HFFc6 (cell line): ENCODE measurements around the gene ABCB4. TPM values are rescaled to one million over a fixed set of nuclear protein-coding genes. Genes with fewer than 3 reads are reported as not detected.

Source experiments
- DNase-seq: peaks from one replicate; pipeline ENCODE4 v3.0.0-alpha.2; 2018
- H3K27ac Mint-ChIP-seq: 2 replicates; pipeline ENCODE4 v1.8.0; 2020; ENCODE audit warnings: mild to moderate bottlenecking, mixed read lengths
- H3K27me3 Mint-ChIP-seq: 2 replicates; pipeline ENCODE4 v1.8.0; 2021; ENCODE audit warnings: mild to moderate bottlenecking, moderate library complexity, mixed read lengths; ENCODE audit not compliant: insufficient read depth
- H3K36me3 Mint-ChIP-seq: 2 replicates; pipeline ENCODE4 v1.8.0; 2021; ENCODE audit warnings: low read depth, mixed read lengths
- H3K4me1 Mint-ChIP-seq: 2 replicates; pipeline ENCODE4 v1.8.0; 2020; ENCODE audit warnings: low read depth, mixed read lengths
- H3K4me3 Mint-ChIP-seq: 2 replicates; pipeline ENCODE4 v1.8.0; 2020; ENCODE audit warnings: mild to moderate bottlenecking, moderate library complexity, mixed read lengths
- H3K9me3 Mint-ChIP-seq: 2 replicates; pipeline ENCODE4 v1.8.0; 2020; ENCODE audit warnings: mild to moderate bottlenecking, mixed read lengths
- CTCF ChIP-seq: fragments of 200-600 bp; sonication (generic); IDR thresholded peaks from 2 replicates; pipeline ENCODE4 v1.5.0; 2021; ENCODE audit warnings: antibody characterized with exemption, mild to moderate bottlenecking
- long read RNA-seq: library from polyadenylated mRNA; unstranded; transcript quantifications from one replicate; pipeline ENCODE4 v2.0.0, GENCODE V29; 2019
- total RNA-seq, 6 experiments: library from RNA; stranded (reverse); fragmentation: NEBNext Ultra II Directional; extraction: Animal tissue kit (Norgen Biotek cat#: 25700); gene quantifications; 2 replicates in 1 of 6; 3 replicates in 5 of 6; pipeline ENCODE4 v1.2.3, GENCODE V29; 2021

ABCB4 gene
- under 1 TPM in 1 of 6 experiments, not detected in 5; 0.06 TPM for total RNA-seq
- long read RNA-seq, result 0 reads

DNA sequence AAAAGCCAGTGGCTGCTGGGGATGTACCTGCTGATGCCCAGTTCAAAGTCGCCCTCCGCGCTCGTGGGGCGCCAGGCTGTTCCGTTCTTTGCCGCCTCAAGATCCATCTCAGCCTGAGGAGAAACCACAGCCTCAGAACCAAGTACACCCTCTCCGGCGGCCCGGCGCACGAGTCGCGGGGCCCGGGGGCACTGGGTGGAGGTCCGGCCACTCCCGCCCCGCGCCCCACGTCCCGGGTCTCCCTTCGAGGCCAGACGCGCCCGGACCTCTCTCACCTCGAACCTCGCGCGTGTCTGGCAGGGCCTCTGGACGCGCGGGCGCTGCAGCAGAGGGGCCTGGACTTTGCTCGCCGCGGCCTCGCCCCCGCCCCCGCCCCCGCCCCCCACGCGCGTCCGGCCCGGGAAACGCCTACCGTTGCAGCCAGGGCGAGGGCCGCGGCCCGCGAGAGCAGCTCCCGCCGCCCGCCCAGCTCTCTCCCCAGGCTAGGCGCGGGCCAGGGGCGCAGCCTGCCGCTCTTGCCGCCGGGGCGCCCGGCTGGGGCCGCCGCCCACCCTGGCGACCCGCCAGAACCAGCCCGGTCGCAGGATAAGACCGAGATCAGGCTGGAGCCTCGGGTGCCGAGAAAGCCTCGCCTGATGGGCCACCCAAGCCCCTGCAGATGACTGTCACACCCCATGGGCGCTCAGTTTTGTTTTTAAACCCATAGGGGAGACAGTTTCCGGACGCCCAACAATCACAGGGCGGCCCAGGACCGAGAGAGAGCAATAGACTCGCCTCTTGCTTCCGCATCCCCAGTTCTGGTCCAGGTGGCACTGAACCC is at the start of gene ABCB4:
ABCB4 (minus strand) TSS at position 322 of the 820 bp plus-strand sequence; CDS start at position 107, 215 bp downstream.
- Mint-ChIP-seq H3K27me3 (peaks cover 9% of the 10 kb centered on the region; the same call in 1 of the 2 replicates), H3K36me3 (no peaks in the 10 kb centered on the region), H3K9me3 (no peaks in the 10 kb centered on the region), H3K27ac (peak within 1 kb of the TSS; percentile 78), H3K4me1 (peaks cover 10% of the 10 kb centered on the region; the same call in 1 of the 2 replicates), H3K4me3 (peak within 1 kb of the TSS; percentile 82)
- no peak for DNase-seq
- no peak for TF ChIP-seq CTCF

DNA sequence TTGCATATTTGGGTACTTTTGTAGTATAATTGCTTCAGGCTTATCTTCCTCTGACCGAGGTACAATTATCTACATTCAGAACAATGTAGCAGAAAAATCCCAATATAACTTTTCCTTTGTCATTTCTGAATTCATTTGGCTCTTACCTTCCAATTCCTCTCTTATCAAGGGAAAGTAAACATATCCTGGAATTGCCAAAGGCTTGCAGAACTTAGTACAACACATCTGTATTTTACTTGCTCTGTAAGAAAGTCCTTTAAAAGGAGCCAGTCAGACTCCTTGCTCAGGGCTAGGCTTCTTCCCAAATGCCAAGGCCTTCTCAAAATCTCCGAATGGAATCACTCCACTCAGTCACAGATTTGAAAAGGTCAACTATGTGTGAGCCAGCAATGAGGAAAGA is 43.3 kb upstream of the ABCB4 start:
- Mint-ChIP-seq H3K27ac (no peak overlapping the region), H3K9me3 (peaks cover 13% of the 10 kb centered on the region; the same call in 1 of the 2 replicates), H3K4me3 (no peak overlapping the region), H3K4me1 (no peaks in the 10 kb centered on the region; the same call in 1 of the 2 replicates), H3K27me3 (no peaks in the 10 kb centered on the region; the same call in none of the 2 replicates), H3K36me3 (no peaks in the 10 kb centered on the region)
- no peak for TF ChIP-seq CTCF
- no peak for DNase-seq

DNA sequence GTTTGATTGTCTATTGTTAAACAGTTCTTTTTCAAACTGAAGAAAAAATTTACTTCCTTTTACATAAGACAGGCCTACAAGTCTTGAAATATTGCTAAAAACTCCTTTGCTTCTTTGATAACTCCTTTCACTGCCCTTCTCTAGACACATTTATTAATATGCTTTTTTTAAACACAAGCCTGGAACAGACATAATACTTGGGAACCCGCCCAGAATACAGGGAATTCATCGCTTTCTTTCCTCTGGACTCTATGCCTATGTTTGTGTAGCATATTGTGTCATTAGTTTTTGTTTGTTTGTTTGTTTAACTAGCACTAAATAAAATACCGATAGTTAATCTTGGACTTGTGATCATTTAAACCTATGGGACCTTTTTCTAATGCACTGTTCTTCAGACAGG is 42.4 kb upstream of the ABCB4 start:
- H3K4me3 Mint-ChIP-seq, result no peak overlapping the region
- peaks cover 13% of the 10 kb centered on the region; the same call in 1 of the 2 replicates for H3K9me3 Mint-ChIP-seq
- no peaks in the 10 kb centered on the region for H3K36me3 Mint-ChIP-seq
- no peak overlapping the region for H3K27ac Mint-ChIP-seq
- no peak for DNase-seq
- no peaks in the 10 kb centered on the region; the same call in none of the 2 replicates for H3K27me3 Mint-ChIP-seq
- no peaks in the 10 kb centered on the region; the same call in 1 of the 2 replicates for H3K4me1 Mint-ChIP-seq
- no peak for TF ChIP-seq CTCF

GRCh38 chr7:87517136-87517815 is 41.8 kb upstream of the ABCB4 start:
- Mint-ChIP-seq H3K27me3 (no peaks in the 10 kb centered on the region; the same call in none of the 2 replicates), H3K9me3 (peaks cover 13% of the 10 kb centered on the region; the same call in 1 of the 2 replicates), H3K36me3 (no peaks in the 10 kb centered on the region), H3K4me1 (no peaks in the 10 kb centered on the region; the same call in 1 of the 2 replicates), H3K4me3 (no peak overlapping the region), H3K27ac (no peak overlapping the region)
- no peak for TF ChIP-seq CTCF
- DNase-seq, result peak; percentile 2

DNA sequence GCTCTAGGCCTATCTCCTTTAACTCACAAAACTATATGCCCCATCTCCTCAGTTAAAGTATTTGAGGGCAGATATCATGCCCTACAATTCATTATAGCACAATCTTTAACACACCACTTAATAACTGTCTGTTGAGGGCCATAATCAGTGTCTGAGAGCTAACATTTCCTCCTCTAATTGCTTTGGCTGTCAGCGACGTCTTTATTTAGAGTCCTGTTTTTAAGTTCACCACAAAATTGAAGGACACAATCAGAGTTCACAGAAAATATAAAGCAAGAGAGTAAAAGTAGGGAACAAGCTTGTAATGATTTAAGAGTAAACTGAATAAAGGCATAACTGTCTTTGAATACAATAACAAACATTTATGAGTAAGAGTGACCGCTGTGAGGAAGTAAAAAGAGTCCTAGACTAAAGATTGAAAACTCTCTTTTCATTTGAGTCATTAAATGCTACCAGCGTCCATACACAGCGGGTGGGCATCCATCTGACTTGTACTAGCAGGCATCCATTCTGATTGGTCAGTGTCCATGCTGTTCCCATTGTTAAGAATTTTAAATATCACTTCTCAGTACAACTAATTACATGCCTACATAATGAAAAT is 38.4 kb upstream of the ABCB4 start:
- no peak for DNase-seq
- no peaks in the 10 kb centered on the region for H3K36me3 Mint-ChIP-seq
- H3K27ac Mint-ChIP-seq, result no peak overlapping the region
- no peaks in the 10 kb centered on the region for H3K9me3 Mint-ChIP-seq
- no peak for TF ChIP-seq CTCF
- H3K4me3 Mint-ChIP-seq, result no peak overlapping the region
- no peaks in the 10 kb centered on the region; the same call in none of the 2 replicates for H3K27me3 Mint-ChIP-seq
- H3K4me1 Mint-ChIP-seq, result no peaks in the 10 kb centered on the region; the same call in 1 of the 2 replicates
